ENCODE data around the gene CCDC187. TPM values are rescaled to one million over a fixed set of nuclear protein-coding genes. Genes with fewer than 3 reads are reported as not detected.

Gene CCDC187
- total RNA-seq, 1 donor, result 0.10 TPM

- no peaks in the 10 kb centered on the region for H3K27me3 ChIP-seq (ENCODE audit: insufficient read depth, low read length)
- no peaks in the 10 kb centered on the region for H3K9me3 ChIP-seq (ENCODE audit: low read depth, low read length)
- no peak overlapping the region for H3K4me3 ChIP-seq (ENCODE audit: low read length)
- peaks cover 10% of the 10 kb centered on the region for H3K4me1 ChIP-seq (ENCODE audit: insufficient read depth, low read length)
Observed at GRCh38 chr9:136333045-136333444, 29.2 kb upstream of the CCDC187 start.

- no peak overlapping the region for H3K4me3 ChIP-seq (ENCODE audit: low read length)
- no peaks in the 10 kb centered on the region for H3K9me3 ChIP-seq (ENCODE audit: low read depth, low read length)
- H3K27me3 ChIP-seq (ENCODE audit: insufficient read depth, low read length), result no peaks in the 10 kb centered on the region
- peaks cover 11% of the 10 kb centered on the region for H3K4me1 ChIP-seq (ENCODE audit: insufficient read depth, low read length)
Observed at GRCh38 chr9:136332482-136332983, 28.6 kb upstream of the CCDC187 start.

- H3K27me3 ChIP-seq (ENCODE audit: insufficient read depth, low read length), result peaks cover 1% of the 10 kb centered on the region
- H3K4me3 ChIP-seq (ENCODE audit: low read length), result no peak overlapping the region
- H3K4me1 ChIP-seq (ENCODE audit: insufficient read depth, low read length), result peaks cover 13% of the 10 kb centered on the region
- H3K9me3 ChIP-seq (ENCODE audit: low read depth, low read length), result no peaks in the 10 kb centered on the region
Observed at GRCh38 chr9:136331556-136332481, 27.9 kb upstream of the CCDC187 start.

- peaks cover 4% of the 10 kb centered on the region for H3K27me3 ChIP-seq (ENCODE audit: insufficient read depth, low read length)
- no peak overlapping the region for H3K4me3 ChIP-seq (ENCODE audit: low read length)
- H3K4me1 ChIP-seq (ENCODE audit: insufficient read depth, low read length), result peaks cover 17% of the 10 kb centered on the region
- H3K9me3 ChIP-seq (ENCODE audit: low read depth, low read length), result no peaks in the 10 kb centered on the region
Observed at GRCh38 chr9:136331030-136331429, 27.1 kb upstream of the CCDC187 start.

- H3K4me1 ChIP-seq (ENCODE audit: insufficient read depth, low read length), result peaks cover 17% of the 10 kb centered on the region
Observed at GRCh38 chr9:136330406-136330990, 26.6 kb upstream of the CCDC187 start.

GRCh38 chr9:136329636-136330405 is 25.9 kb upstream of the CCDC187 start:
- Histone ChIP-seq H3K4me1 (ENCODE audit: insufficient read depth, low read length) (peaks cover 17% of the 10 kb centered on the region), H3K27me3 (ENCODE audit: insufficient read depth, low read length) (peaks cover 4% of the 10 kb centered on the region), H3K4me3 (ENCODE audit: low read length) (no peak overlapping the region), H3K9me3 (ENCODE audit: low read depth, low read length) (no peaks in the 10 kb centered on the region)

More at GRCh38 chr9:136330406-136330990, 26.6 kb upstream of the CCDC187 start:
- Histone ChIP-seq H3K4me3 (ENCODE audit: low read length) (no peak overlapping the region), H3K9me3 (ENCODE audit: low read depth, low read length) (no peaks in the 10 kb centered on the region), H3K27me3 (ENCODE audit: insufficient read depth, low read length) (peaks cover 4% of the 10 kb centered on the region)

GRCh38 chr9:136329211-136329627 is 25.3 kb upstream of the CCDC187 start:
- Histone ChIP-seq H3K4me3 (ENCODE audit: low read length) (no peak overlapping the region), H3K9me3 (ENCODE audit: low read depth, low read length) (no peaks in the 10 kb centered on the region), H3K27me3 (ENCODE audit: insufficient read depth, low read length) (peaks cover 4% of the 10 kb centered on the region), H3K4me1 (ENCODE audit: insufficient read depth, low read length) (peaks cover 17% of the 10 kb centered on the region)

GRCh38 chr9:136328622-136329041 is 24.7 kb upstream of the CCDC187 start:
- Histone ChIP-seq H3K4me1 (ENCODE audit: insufficient read depth, low read length) (peaks cover 17% of the 10 kb centered on the region), H3K9me3 (ENCODE audit: low read depth, low read length) (no peaks in the 10 kb centered on the region), H3K27me3 (ENCODE audit: insufficient read depth, low read length) (peaks cover 4% of the 10 kb centered on the region), H3K4me3 (ENCODE audit: low read length) (no peak overlapping the region)

- Histone ChIP-seq H3K4me3 (ENCODE audit: low read length) (no peak overlapping the region), H3K4me1 (ENCODE audit: insufficient read depth, low read length) (peaks cover 17% of the 10 kb centered on the region), H3K27me3 (ENCODE audit: insufficient read depth, low read length) (peaks cover 4% of the 10 kb centered on the region), H3K9me3 (ENCODE audit: low read depth, low read length) (no peaks in the 10 kb centered on the region)
Observed at GRCh38 chr9:136328011-136328621, 24.2 kb upstream of the CCDC187 start.

- Histone ChIP-seq H3K9me3 (ENCODE audit: low read depth, low read length) (no peaks in the 10 kb centered on the region), H3K4me3 (ENCODE audit: low read length) (no peak within 1 kb of the TSS), H3K27me3 (ENCODE audit: insufficient read depth, low read length) (peaks cover 4% of the 10 kb centered on the region), H3K4me1 (ENCODE audit: insufficient read depth, low read length) (peaks cover 17% of the 10 kb centered on the region)
Observed at GRCh38 chr9:136327304-136327974, 23.5 kb upstream of the CCDC187 start, which contains the start of gene GPSM1. TSS of gene GPSM1 (plus strand) at chr9:136327539. CDS start at chr9:136327696, 157 bp downstream.

- Histone ChIP-seq H3K9me3 (ENCODE audit: low read depth, low read length) (no peaks in the 10 kb centered on the region), H3K4me3 (ENCODE audit: low read length) (no peak overlapping the region), H3K27me3 (ENCODE audit: insufficient read depth, low read length) (peaks cover 4% of the 10 kb centered on the region), H3K4me1 (ENCODE audit: insufficient read depth, low read length) (peaks cover 17% of the 10 kb centered on the region)
Observed at GRCh38 chr9:136326761-136327303, 22.9 kb upstream of the CCDC187 start.

GRCh38 chr9:136326061-136326760 is 22.3 kb upstream of the CCDC187 start:
- no peaks in the 10 kb centered on the region for H3K9me3 ChIP-seq (ENCODE audit: low read depth, low read length)
- peaks cover 17% of the 10 kb centered on the region for H3K4me1 ChIP-seq (ENCODE audit: insufficient read depth, low read length)
- peaks cover 4% of the 10 kb centered on the region for H3K27me3 ChIP-seq (ENCODE audit: insufficient read depth, low read length)
- no peak overlapping the region for H3K4me3 ChIP-seq (ENCODE audit: low read length)

- Histone ChIP-seq H3K9me3 (ENCODE audit: low read depth, low read length) (no peaks in the 10 kb centered on the region), H3K4me3 (ENCODE audit: low read length) (no peak overlapping the region), H3K4me1 (ENCODE audit: insufficient read depth, low read length) (peaks cover 17% of the 10 kb centered on the region), H3K27me3 (ENCODE audit: insufficient read depth, low read length) (peaks cover 4% of the 10 kb centered on the region)
Observed at GRCh38 chr9:136325358-136325757, 21.5 kb upstream of the CCDC187 start.

Data from mononuclear cell (primary cell).